ENCODE results near the gene ETV3L. TPM values are rescaled to one million over a fixed set of nuclear protein-coding genes. Genes with fewer than 3 reads are reported as not detected.

ETV3L gene
- total RNA-seq, 2 donors from 2014 or later = not detected

Other genes with a start within 250 kb of the ETV3L start
- under 1 TPM; 0.17 to 0.30 TPM for gene INSRR, start 240.7 kb downstream of the ETV3L start, total RNA-seq
- gene NTRK1, start 238.9 kb downstream of the ETV3L start, total RNA-seq = 10 to 100 TPM; 16.8 to 21.4 TPM
- gene PEAR1, start 206.1 kb downstream of the ETV3L start, total RNA-seq = under 1 TPM in 1 of 2 donors, not detected in 1; 0.07 TPM
- not detected for gene LRRC71, start 179.2 kb downstream of the ETV3L start, total RNA-seq
- gene ARHGEF11, start 54.1 kb downstream of the ETV3L start, total RNA-seq = 1 to 10 TPM; 4.0 to 5.2 TPM
- 10 to 100 TPM; 33.5 to 48.7 TPM for gene ETV3, start 38.6 kb upstream of the ETV3L start, total RNA-seq